Endothelial cell (in vitro differentiated cells): Measurements from ENCODE around the gene EEF1A2. TPM values are rescaled to one million over a fixed set of nuclear protein-coding genes. Genes with fewer than 3 reads are reported as not detected.
"Not testable (repeated sequence)": the region's sequence is repeated elsewhere in the genome, so short reads cannot be mapped to it uniquely, and the experiment has no call there.

ENCODE experiments used
- DNase-seq: peaks from one replicate; pipeline ENCODE4 v3.0.0; 2021; ENCODE audit warnings: low spot score
- H3K27ac Mint-ChIP-seq: one replicate; pipeline ENCODE4 v1.8.0; 2021; ENCODE audit warnings: mixed read lengths, inconsistent platforms; ENCODE audit not compliant: unreplicated experiment
- H3K27me3 Mint-ChIP-seq: one replicate; pipeline ENCODE4 v1.8.0; 2021; ENCODE audit warnings: mild to moderate bottlenecking, moderate library complexity, mixed read lengths, inconsistent platforms; ENCODE audit not compliant: unreplicated experiment
- H3K36me3 Mint-ChIP-seq: one replicate; pipeline ENCODE4 v1.8.0; 2021; ENCODE audit warnings: mild to moderate bottlenecking, low read depth, mixed read lengths, inconsistent platforms; ENCODE audit not compliant: unreplicated experiment
- H3K4me1 Mint-ChIP-seq: one replicate; pipeline ENCODE4 v1.8.0; 2021; ENCODE audit warnings: mild to moderate bottlenecking, mixed read lengths, inconsistent platforms; ENCODE audit not compliant: unreplicated experiment
- H3K4me3 Mint-ChIP-seq: one replicate; pipeline ENCODE4 v1.8.0; 2021; ENCODE audit warnings: mild to moderate bottlenecking, mixed read lengths, inconsistent platforms; ENCODE audit not compliant: unreplicated experiment
- H3K9me3 Mint-ChIP-seq: one replicate; pipeline ENCODE4 v1.8.0; 2021; ENCODE audit warnings: mixed read lengths, inconsistent platforms; ENCODE audit not compliant: unreplicated experiment
- total RNA-seq: library from RNA; stranded (reverse); fragmentation: NEBNext Ultra II Directional; extraction: Animal tissue kit (Norgen Biotek cat#: 25700); gene quantifications from one replicate; pipeline ENCODE4 v1.2.1, GENCODE V29; 2021; ENCODE audit not compliant: unreplicated experiment
- TF ChIP-seq, protein P1 (sequence below): fragments of 200-600 bp; sonication (generic); IDR thresholded peaks from one replicate; pipeline ENCODE4 v1.5.0; 2021; ENCODE audit warnings: antibody characterized with exemption; ENCODE audit not compliant: unreplicated experiment

Gene EEF1A2
- total RNA-seq, 1 donor from 2014 or later, result 0.31 TPM

GRCh38 chr20:63519668-63520503, 21.0 kb upstream of the EEF1A2 start:
- no peaks in the 10 kb centered on the region for H3K9me3 Mint-ChIP-seq
- DNase-seq, result peak; percentile 76
- peak overlapping the region; percentile 88 for H3K27ac Mint-ChIP-seq

DNA sequence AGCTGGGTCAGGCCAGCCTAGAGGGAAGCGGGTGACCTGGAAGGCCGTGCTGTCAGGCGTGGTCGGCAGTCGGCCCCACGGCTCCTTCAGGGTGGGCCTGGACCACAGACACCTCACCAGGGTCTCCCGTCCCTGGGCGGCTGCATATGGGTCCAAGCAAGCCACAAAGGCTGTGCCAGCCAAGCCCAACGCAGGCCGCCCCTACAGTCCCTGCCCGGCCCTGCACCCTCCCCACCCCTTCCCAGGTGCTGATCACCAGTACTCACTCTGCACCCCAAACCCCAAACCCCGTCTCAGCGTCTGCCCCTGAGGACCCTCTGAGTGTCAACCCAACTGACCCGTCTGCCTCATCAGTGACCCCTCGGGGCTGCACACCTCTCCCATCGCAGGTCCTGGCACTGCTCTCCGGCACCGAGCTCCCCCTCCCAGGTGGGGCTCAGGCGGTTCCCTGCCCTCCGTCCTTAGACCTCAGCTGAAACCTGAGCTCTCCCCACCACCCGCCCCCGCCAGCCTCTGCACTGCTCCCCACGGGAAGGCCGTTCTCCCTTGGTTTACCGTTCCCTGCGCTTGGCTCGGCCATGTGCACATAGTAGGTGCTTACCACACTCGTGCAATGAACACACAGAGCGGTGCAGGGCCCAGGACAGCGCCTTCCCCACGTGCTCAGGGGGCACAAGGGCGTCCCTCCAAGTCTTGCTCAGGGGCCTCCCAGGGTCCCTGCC, 20.2 kb upstream of the EEF1A2 start:
- TF ChIP-seq, protein P1, sequence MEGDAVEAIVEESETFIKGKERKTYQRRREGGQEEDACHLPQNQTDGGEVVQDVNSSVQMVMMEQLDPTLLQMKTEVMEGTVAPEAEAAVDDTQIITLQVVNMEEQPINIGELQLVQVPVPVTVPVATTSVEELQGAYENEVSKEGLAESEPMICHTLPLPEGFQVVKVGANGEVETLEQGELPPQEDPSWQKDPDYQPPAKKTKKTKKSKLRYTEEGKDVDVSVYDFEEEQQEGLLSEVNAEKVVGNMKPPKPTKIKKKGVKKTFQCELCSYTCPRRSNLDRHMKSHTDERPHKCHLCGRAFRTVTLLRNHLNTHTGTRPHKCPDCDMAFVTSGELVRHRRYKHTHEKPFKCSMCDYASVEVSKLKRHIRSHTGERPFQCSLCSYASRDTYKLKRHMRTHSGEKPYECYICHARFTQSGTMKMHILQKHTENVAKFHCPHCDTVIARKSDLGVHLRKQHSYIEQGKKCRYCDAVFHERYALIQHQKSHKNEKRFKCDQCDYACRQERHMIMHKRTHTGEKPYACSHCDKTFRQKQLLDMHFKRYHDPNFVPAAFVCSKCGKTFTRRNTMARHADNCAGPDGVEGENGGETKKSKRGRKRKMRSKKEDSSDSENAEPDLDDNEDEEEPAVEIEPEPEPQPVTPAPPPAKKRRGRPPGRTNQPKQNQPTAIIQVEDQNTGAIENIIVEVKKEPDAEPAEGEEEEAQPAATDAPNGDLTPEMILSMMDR, result no peak
- H3K36me3 Mint-ChIP-seq, result peaks cover 15% of the 10 kb centered on the region
- H3K27ac Mint-ChIP-seq, result peak overlapping the region; percentile 88
- DNase-seq, result no peak
- peaks cover 5% of the 10 kb centered on the region for H3K4me1 Mint-ChIP-seq
- peaks cover 19% of the 10 kb centered on the region for H3K27me3 Mint-ChIP-seq
- H3K4me3 Mint-ChIP-seq, result peak overlapping the region; percentile 88
- H3K9me3 Mint-ChIP-seq, result no peaks in the 10 kb centered on the region

More at GRCh38 chr20:63519668-63520503, 21.0 kb upstream of the EEF1A2 start:
- H3K4me1 Mint-ChIP-seq, result peaks cover 5% of the 10 kb centered on the region
- H3K36me3 Mint-ChIP-seq, result peaks cover 15% of the 10 kb centered on the region
- TF ChIP-seq, protein P1, result no peak
- peaks cover 19% of the 10 kb centered on the region for H3K27me3 Mint-ChIP-seq
- H3K4me3 Mint-ChIP-seq, result peak overlapping the region; percentile 88

GRCh38 chr20:63518351-63518861, 19.5 kb upstream of the EEF1A2 start:
- H3K27ac Mint-ChIP-seq, result no peak overlapping the region
- H3K4me1 Mint-ChIP-seq, result peaks cover 5% of the 10 kb centered on the region
- H3K9me3 Mint-ChIP-seq, result no peaks in the 10 kb centered on the region
- DNase-seq, result no peak
- TF ChIP-seq, protein P1, result no peak
- peaks cover 12% of the 10 kb centered on the region for H3K27me3 Mint-ChIP-seq
- H3K4me3 Mint-ChIP-seq, result peak overlapping the region; percentile 86
- peaks cover 12% of the 10 kb centered on the region for H3K36me3 Mint-ChIP-seq

- peaks cover 5% of the 10 kb centered on the region for H3K4me1 Mint-ChIP-seq
- H3K4me3 Mint-ChIP-seq, result peak overlapping the region; percentile 79
Measured at GRCh38 chr20:63517376-63518309, 18.8 kb upstream of the EEF1A2 start.

GRCh38 chr20:63514520-63514919, 15.6 kb upstream of the EEF1A2 start:
- H3K36me3 Mint-ChIP-seq, result peaks cover 14% of the 10 kb centered on the region
- not testable (repeated sequence) for H3K4me1 Mint-ChIP-seq, H3K4me3 Mint-ChIP-seq, H3K27ac Mint-ChIP-seq, H3K27me3 Mint-ChIP-seq, H3K9me3 Mint-ChIP-seq, DNase-seq

More at GRCh38 chr20:63517376-63518309, 18.8 kb upstream of the EEF1A2 start:
- H3K9me3 Mint-ChIP-seq, result no peaks in the 10 kb centered on the region
- H3K36me3 Mint-ChIP-seq, result peaks cover 14% of the 10 kb centered on the region
- H3K27me3 Mint-ChIP-seq, result peaks cover 11% of the 10 kb centered on the region
- TF ChIP-seq, protein P1, result no peak
- DNase-seq, result no peak
- no peak overlapping the region for H3K27ac Mint-ChIP-seq
